Measurements from ENCODE around the gene PRC1. TPM values are rescaled to one million over a fixed set of nuclear protein-coding genes. Genes with fewer than 3 reads are reported as not detected.

The PRC1 gene
- total RNA-seq, 1 donor from 2014 or later: 8.9 TPM

DNA sequence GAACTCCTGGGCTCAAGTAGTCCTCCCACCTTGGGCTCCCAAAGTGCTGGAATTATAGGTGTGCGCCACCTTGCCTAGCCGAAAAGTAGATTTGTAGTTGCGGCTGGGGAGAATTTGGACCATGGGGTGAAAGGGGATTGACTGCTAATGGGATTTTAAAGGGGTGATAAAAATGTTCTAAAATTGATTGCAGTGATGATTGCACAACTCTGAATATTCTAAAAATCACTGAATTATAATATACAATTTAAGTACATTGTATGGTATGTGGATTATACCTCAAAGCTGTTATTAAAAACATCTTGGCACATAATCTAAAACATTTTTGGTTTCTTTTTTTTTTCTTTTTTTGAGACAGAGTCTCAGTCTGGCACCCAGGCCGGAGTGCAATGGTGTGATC, 3.9 kb downstream of the PRC1 start:
- DNase-seq (ENCODE audit: low read depth): no peak

DNA sequence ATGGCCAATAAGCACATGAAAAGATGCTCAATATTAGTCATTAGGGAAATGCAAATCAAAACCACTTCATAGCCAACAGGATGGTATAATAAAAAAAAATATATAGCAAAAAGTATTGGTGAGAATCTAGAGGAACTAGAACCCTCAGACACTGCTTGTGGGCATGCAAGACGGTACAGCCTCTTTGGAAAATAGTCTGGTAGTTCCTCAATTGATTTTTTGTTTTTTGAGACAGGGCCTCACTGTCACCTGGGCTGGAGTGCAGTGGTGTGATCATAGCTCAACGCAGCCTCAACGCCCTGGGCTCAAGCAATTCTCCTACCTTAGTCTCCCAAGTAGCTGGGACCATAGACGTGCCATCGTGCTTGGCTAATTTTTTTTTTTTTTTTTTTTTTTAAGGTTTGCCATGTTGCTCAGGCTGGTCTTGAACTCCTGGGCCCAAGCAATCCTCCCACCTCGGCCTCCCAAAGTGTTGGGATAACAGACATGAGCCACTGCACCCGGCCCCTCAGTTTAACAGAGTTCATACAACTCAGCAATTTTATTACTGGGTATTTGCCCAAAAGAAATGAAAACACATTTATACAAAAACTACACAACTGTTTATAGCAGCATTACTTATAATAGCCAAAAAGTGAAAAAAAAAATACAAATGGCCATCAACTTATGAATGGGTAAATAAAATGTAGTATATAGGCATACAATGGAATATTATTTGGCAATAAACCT, 5.1 kb downstream of the PRC1 start:
- no peak for DNase-seq (ENCODE audit: low read depth)

DNA sequence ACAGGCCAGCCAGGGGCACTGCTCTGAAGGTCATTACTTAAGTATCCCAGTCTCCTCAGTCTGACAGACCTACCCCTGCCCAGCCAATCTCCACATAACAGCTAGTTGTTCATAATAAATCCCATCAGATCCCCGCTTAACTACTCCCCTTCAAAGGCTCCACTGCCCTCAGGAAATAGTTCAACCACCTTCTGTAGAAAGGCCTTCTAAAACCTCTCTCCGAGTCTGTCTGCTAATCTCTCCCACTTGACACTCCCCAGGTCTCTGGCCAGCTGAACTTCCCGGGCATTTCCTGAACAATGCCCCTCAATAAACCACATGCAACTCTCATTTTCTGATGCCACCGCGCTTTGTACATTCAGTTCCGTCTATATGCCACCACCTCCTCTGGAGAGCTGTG, 6.0 kb downstream of the PRC1 start:
- DNase-seq (ENCODE audit: low read depth): no peak

DNA sequence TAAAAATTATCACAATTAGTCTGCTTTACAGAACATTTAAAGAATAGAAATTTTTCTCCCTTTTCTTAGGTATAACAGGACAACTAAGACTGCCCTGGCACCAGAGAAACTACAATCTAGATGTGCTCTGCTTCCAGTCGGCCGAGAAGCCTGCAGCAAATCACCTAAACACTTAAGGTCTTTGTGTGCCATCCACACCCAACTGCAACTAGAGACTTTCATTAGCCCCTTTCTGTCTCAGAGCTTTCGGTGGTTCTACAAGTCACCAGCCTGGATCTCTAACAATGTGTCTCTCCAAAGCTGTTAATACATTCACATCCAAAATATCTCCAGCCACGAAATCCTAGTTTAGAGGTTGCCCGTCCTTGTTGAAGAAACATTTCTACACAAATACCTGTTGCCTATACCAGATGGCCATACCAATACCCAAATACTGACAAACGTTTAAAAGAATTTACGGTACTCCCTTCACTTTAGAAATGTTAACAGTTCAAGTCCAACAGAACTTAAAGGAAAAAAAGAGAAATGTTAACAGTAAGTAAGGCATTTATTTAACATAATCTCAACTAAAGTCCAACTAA, 6.7 kb downstream of the PRC1 start:
- DNase-seq (ENCODE audit: low read depth): peak; percentile 48

DNA sequence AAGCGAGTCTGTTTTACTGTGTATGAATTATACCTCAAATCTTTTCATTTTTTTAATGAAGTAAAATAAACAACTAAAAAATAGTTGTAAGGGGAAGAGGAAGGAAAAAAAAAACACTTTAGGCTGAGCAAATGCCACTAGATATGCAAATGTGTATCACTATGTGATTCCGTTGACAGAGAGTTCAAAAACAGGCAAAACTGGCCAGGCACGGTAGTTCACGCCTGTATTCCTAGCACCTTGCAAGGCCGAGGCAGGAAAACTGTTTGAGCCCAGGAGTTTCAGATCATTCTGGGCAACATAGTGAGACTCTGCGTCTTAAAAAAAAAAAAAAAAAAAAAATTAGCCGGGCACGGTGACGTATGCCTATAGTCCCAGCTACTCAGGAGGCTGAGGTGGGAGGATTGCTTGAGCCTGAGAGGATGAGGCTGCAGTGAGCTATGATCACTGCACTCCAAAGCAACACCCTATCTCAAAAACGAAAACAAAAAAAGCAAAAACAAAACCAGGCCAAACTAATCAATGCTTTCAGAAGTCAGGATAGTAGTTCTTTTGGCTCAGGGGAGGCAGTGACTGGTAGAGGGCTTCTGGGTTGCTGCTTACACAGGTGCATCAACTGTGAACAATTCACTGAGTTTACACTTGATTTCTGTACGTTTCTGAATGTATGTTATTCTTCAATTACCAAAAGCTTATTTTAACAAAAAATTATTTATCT, 7.4 kb downstream of the PRC1 start:
- DNase-seq (ENCODE audit: low read depth): no peak

DNA sequence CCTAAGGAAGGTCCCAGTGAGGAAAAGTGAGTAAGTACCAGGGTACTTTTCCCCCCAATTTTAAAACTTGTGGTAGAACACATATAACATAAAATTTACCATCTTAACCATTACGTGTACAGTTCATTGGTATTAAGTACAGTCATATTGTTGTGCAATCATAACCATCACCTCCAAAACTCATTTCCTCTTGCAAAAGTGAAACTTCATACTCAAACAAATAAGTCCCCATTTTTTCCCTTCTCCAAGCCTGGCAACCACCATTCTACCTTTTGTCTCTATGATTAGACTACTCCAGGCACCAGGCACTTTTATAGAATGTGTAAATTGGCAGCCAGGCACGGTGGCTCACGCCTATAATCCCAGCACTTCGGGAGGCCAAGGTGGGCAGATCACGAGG, 12.2 kb downstream of the PRC1 start:
- DNase-seq (ENCODE audit: low read depth): no peak

DNA sequence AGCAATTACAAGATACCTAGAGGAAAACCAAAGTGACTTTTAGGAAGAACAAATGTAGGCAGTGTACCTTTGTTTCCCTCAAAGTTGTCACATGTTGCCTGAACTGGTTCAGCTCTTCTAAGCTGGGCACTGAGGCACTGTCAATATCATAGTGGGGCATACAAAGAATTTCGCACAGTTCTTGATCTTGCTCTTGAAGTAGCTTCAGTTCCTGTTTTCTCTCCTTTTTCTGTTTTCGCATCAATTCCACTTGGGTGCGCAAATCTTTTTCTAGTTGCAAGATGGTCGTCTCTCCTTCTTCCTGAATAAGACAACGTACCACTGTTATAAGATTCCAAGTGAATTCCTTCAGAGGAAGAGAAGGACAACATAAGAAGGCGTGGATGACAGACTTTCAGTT, 12.7 kb downstream of the PRC1 start:
- no peak for DNase-seq (ENCODE audit: low read depth)

DNA sequence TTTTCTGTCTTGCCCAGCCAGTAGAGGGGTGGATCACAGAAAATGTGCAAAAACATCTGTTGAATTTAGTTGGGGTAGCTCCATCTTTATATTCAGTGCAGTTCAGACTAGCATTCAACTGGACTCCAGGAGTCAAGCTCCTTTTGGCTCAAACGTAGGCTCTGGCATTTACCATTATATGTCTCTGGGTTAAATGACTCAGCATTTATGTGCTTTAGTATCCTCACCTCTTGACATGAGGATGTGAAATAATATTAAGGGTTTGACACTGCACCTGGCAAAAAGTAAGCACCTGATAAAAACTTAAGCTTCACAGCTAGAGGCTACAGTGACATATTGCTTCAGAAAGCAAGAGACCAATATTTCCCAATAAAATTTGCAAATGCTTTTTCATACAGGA, 14.8 kb downstream of the PRC1 start:
- no peak for DNase-seq (ENCODE audit: low read depth)

DNA sequence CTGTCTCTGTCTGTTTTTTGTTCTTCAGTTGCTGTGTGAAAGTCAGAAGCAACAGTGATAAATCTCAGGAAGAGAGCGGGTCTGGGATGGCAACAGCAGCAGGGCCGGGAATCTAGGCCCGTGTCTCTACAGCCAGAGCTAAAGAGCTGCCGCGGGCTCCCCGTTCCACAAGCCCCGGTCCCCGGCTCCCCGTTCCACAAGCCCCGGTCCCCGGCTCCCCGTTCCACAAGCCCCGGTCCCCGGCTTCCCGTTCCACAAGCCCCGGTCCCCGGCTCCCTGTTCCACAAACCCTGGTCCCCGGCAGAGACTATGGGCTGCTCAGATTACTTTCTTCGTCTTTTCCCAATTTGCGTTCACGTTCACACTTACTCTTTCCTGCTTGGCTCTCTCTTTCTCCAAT, 20.1 kb downstream of the PRC1 start:
- DNase-seq (ENCODE audit: low read depth): no peak

DNA sequence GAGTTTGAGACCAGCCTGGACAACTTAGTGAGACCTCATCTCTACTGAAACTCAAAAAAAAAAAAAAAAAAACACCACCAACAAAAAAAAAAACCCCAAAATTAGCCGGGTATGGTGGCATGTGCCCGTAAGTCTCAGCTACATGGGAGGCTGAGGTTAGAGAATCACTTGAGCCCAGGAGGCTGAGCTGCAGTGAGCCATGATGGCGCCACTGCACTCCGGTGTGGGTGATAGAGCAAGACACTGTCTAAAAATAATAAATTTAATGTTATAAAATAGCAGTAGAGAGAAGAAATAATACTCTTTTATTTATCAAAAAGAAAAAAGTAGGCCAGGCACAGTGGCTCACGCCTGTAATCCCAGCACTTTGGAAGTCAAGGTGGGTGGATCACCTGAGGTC, 22.2 kb downstream of the PRC1 start:
- no peak for DNase-seq (ENCODE audit: low read depth)

DNA sequence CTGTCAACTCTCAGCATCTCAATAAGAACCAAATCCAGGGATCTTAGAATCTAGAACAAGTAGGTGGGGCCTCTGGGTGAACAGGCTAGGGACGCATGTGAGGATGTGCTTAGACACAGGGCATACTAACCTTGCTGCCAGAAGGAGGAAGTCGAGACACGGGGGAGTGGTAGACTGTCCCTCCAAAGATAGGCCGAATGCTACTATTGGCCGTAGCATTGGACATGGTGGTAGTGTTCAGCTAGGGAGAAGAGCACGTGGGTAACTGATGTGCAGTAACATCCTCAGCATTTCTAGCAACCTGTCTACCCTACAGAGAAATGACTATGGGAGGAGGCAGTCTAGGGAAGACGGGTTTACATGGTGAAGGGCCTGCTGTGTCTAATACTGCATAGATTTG, 24.1 kb downstream of the PRC1 start:
- DNase-seq (ENCODE audit: low read depth): no peak

DNA sequence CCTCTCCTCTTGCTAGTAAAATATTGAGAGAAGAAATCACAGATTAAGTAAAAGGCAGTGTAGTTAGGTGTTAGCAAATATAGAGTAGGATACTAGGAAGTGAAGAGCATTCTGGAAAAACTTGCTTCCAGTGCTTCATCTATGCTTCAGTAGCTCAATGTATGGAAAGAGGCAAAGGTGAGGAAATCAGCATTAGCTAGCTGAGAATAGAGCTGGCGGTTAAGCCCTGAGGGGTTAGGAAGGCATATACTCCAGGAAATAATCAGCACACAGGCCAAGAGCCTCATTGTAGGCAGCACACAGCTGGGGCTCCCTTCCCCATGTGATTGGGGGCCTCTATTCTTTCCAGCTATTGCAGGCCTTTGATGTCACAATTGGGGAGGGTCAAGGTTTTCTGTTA, 25.9 kb downstream of the PRC1 start:
- no peak for DNase-seq (ENCODE audit: low read depth)

DNA sequence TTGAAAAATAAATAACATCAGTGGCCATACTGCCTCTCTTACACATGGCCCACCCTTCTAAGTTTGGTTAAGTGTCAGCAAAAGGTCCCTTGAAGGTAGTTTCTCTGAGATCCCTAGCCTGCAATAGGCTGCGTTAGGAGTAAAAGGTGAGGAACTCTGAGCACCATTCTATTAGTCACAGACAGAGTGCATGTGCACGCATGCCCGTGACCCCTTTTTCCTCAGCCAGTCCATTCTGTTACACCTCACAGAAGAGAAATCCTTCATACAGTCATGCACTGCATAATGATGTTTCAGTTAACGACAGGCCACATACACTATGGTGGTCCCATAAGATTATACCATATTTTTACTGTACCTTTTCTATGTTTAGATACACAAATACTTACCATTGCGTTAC, 27.1 kb downstream of the PRC1 start:
- no peak for DNase-seq (ENCODE audit: low read depth)

DNA sequence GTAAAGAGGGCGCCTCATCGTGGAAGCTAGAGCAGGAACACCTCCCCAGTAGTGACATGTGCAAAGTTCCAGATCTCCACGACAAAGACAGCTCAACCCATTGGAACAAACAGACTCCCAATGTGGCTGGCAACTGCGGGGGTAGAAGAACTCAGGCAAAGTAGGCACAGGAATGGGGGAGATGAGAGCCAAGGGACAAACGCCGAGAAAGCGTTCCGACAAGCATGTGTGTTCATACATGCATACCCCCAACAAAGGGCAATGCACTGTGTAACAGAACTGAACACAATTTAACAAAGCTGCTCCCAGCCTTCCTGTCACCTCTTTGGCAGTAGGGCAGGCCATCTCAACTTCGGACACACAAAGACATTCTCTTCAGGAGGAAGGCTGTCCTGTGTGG, 28.1 kb downstream of the PRC1 start:
- DNase-seq (ENCODE audit: low read depth): no peak

DNA sequence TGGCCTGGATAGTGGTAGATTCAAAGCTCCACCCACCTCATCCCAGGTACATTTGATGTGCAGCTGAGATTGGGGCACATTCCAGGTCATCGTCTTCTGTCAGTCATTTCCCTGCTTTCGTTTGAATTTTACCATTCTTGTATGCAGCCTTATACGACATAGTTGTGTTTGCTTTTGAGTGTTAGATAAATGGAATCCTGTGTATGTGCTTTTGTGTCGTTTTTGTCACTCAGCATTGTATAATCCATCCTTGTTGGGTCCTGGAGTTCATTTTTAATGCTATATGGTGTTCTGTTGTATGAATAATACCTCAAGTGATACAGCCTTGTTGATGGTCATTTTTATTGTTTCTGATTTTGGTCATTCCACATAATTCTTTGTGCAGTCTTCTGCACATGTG, 32.3 kb downstream of the PRC1 start:
- DNase-seq (ENCODE audit: low read depth): no peak

DNA sequence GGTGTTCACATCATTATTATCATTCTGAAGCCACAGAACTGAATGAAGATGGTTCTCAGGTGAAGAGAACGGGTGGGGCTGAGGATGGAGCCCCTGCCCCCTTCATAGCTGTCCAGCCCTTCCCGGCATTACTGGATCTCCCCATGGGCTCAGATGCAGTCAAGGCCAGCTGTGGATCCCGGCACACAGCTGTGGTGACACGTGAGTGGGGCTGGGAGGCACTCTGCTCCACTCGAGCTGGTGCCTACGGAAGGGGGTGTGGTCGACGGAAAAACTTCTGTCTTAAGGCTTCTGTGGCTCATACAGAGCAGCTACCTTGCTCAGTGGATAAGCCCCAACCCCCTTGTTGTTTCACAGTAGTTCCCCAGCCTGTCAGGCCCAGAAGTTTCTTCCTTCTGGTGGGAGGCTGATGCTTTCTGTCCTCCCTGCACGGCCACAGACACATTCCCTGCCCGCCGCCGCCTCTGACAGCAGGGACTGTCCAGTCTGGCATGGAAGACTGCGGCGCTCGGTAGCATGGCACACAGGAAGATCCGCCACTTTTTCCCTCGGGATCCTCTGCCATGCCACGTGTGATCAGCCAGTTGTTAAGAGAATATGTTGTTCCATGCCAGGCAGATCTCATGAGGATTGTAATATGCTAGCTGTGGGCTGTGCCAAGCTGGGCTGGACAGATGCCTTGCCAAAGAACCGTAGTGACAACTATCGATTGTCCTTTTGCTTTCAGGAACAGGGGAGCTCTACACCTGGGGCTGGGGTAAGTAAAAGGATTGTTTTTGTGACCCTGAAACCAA, 33.8 kb downstream of the PRC1 start:
- peak; percentile 37 for DNase-seq (ENCODE audit: low read depth)

DNA sequence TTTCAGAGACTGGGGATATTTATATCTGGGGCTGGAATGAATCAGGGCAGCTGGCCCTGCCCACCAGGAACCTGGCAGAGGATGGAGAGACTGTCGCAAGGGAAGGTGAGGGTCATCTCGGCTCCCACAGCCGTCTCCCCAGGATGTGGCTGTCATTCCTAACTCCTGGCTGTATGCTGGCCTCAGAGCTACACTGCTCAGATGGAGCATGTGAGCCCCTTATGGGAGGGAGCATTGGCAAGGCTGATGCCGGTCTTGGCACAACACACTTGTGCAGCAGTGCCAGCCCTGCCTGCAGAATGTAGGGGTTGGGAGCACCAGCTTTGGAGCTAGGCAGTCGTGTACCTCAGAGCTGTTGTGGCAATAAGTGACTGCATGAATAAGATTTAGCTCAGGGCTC, 34.4 kb downstream of the PRC1 start:
- DNase-seq (ENCODE audit: low read depth): peak; percentile 52

DNA sequence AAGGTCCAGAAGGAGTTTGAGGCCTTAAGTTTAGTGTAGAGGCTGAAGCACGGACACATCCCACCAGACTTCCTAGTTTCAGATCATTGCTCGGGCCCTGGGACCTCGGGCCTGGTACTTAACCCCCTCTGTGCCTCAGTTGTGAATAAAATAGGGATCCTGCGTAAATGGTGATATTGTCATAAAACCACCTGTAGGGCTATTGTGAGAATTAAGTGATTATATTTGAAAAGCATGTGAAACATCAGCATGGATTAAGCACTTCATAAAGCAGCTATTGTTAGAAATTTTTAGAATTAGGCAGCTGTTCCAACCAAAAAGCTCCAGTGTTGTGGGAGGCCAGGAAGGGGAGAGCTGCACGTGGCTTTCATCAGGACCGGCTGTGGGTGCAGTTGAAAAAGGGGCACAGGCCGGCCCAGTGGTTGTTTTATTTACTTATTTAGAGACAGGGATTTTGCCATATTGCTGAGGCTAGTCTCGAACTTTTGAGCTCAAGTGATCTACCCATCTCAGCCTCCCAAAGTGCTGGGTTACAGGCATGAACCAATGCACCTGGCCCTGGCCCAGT, 35.2 kb downstream of the PRC1 start:
- no peak for DNase-seq (ENCODE audit: low read depth)

DNA sequence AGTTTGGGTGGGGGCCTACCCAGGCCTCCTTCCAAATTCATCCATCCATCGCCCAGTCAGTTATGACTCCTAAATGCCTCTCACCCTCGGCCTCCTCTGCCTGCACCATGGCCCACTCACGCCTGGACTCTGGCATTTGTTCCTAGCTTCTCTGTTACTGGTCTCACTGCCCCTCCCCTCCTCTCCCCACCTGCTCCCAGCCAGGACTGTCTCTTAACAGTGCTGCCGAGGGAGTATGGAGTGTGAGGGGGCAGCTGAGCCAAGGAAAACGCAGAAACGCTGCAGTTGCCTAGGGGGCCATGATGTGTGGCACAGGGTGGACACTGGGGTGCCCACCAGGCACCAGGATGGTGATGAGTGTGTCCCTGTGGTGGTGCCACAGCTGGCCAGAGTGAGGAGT, 36.5 kb downstream of the PRC1 start:
- DNase-seq (ENCODE audit: low read depth): no peak

DNA sequence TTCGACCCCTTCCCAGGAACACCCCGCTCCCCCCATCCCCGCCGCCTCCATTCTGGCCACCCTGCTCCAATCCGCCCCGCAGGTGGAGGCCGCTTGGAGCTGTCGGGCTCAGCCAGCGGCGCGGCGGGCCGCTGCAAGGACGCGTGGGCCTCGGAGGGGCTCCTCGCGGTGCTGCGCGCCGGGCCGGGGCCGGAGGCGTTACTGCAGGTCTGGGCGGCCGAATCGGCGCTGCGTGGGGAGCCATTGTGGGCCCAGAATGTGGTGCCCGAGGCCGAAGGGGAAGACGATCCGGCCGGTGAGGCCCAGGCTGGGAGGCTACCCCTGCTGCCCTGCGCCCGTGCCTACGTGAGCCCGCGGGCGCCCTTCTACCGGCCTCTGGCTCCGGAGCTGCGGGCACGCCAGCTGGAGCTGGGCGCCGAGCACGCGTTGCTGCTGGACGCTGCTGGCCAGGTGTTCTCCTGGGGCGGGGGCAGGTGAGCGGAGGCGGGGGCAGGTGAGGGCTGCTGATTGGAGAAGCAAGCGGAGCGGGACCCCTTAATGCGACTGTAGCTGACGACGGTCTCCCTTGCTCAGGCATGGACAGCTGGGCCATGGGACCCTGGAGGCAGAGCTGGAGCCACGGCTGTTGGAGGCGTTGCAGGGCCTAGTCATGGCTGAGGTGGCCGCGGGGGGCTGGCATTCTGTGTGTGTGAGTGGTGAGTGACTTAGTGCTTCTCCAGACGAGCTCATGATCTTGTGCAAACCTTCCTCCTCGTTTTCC, 37.1 kb downstream of the PRC1 start:
- DNase-seq (ENCODE audit: low read depth): no peak
